Right ventricle myocardium inferior (tissue), 1 donor: Measurements from ENCODE around the gene KRTAP6-2. TPM values are rescaled to one million over a fixed set of nuclear protein-coding genes. Genes with fewer than 3 reads are reported as not detected.

Experiments used
- ATAC-seq: fragments of 200-7000 bp; cut with Tn5 transposase; one replicate; pipeline ENCODE4 v1.9.1; 2020; ENCODE audit warnings: mild to moderate bottlenecking, moderate library complexity
- DNase-seq: peaks from one replicate; pipeline ENCODE4 v3.0.0; 2021; ENCODE audit errors: missing footprints
- intact Hi-C: fragments of 100-400 bp; cut with DNase I; formaldehyde crosslinking; loops from one replicate; pipeline ENCODE4 v1.11.0; 2022
- long read RNA-seq: library from polyadenylated mRNA; unstranded; transcript quantifications from one replicate; pipeline ENCODE4 v2.0.0, GENCODE V29; 2021
- total RNA-seq: library from RNA; stranded (reverse); fragmentation: NEBNext Ultra II Directional; extraction: Animal tissue kit (Norgen Biotek cat#: 25700); gene quantifications from one replicate; pipeline ENCODE4 v1.2.1, GENCODE V29; 2021
- donor health status: DM: no; HTN: yes; CAD: no; lungs with severe emphysema.

The KRTAP6-2 gene, protein sequence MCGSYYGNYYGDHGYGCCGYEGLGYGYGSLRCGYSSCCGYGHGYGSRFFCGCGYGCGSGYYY
- not detected for total RNA-seq
- long read RNA-seq: 0 reads

DNA sequence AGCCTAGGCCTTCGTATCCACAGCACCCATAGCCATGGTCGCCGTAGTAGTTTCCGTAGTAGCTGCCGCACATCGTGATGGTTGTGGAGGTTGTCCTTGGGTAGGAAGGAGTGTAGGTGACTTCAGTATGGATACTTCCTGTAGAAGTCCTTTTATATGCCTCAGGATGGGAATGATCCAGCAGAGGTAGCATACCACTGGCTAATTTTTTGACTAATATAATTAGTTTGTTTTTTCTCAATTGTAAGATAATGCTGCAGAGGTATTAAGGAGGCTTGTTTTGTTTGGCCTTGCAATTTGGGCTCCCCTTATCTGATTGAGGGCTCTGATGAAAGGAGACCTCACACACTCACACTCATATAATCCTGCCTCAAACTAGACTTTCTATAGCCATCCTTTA is at the start of gene KRTAP6-2:
Gene KRTAP6-2 (minus strand): TSS at position 101 of the 400 bp plus-strand sequence. CDS start 28 bp downstream, at position 73.
- DNase-seq (no peak), ATAC-seq (no peak)
- intact Hi-C loops: no loop called here

DNA sequence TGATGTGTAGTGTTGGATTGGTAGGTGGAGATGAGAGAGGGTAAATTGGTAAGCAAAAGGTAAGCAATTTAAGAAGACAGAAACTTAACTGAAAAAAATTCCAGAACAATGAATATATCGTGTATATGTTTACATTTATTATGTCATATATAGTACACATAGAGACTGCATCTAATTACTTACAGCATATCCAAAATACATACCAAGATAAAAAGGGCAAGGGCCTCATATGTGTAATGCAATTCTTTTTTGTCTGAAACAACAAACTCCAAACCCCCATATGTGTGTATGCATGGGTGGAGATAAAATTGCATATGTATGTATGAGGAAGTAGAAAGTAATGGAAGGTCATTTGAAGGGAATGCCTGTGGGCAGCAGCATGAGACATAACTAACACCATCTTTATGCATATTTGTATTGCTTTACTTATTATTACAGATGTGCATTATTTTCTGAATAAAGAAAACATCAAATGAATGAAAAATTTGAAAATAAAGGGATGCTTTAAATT is 48.3 kb upstream of the KRTAP6-2 start:
- intact Hi-C loops: no loop called here
- no peak for DNase-seq
- ATAC-seq: no peak

DNA sequence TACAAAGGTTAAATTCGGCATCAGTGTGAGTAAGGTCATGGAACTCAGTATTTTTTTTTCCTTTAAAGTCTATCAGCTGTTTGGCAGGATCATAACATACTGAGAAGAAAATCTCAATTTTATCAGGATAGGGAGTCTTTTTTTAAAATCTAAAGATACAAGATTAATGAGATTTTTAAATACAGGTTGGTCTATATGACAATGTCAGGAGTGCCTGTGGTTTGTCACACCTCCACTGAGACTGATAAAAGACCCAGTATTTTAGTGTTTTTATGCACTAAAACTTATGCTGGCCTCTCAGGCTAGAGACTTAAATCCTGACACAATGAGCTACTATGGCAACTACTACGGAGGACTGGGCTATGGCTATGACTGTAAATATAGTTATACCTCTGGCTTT is 43.9 kb upstream of the KRTAP6-2 start, which contains the start of gene KRTAP20-3:
Gene KRTAP20-3 (plus strand): TSS at position 301 of the 400 bp plus-strand sequence.
- ATAC-seq (no peak), DNase-seq (no peak)
- intact Hi-C loops: no loop called here

DNA sequence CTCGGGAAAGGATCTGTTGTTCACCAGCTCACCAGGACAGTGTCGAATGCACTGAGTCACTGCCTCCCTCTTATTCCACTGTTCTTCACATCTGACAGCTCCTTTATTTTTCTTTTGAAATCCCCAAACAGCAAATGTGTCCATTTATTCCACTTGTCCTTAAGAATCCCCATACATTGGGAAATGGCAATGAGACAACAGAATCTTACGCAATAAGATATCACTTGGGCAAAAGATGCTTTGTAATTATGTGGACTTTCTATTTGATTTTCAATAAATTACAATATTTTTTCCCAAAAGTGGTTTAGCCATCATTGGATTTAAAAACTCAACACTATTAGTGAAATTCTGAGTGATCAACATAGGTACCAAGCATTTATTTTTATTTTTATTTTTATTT is 40.0 kb upstream of the KRTAP6-2 start:
- ATAC-seq (no peak), DNase-seq (no peak)
- intact Hi-C loops: no loop called here

DNA sequence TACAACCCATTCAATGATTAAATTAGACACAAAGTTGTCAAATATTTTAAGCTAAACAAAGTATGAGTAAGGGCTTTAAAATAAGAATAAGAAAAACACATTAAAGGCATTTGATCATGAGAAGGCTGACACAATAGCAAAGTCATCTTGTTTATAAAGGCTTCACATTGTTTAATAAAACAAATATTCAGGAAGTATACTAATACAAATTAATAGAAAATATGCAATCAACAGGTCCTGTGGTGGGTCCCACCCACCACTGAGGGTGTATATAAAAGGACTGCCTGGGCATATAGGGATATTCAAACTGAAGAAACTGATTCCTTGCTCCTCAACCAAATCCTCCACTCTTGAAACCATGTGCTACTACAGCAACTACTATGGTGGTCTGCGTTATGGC is 36.2 kb upstream of the KRTAP6-2 start, which contains the start of gene KRTAP20-2:
Gene KRTAP20-2 (plus strand): TSS at position 301 of the 400 bp plus-strand sequence. CDS start 58 bp downstream, at position 359.
- DNase-seq (no peak), ATAC-seq (no peak)
- intact Hi-C loops: no loop called here

DNA sequence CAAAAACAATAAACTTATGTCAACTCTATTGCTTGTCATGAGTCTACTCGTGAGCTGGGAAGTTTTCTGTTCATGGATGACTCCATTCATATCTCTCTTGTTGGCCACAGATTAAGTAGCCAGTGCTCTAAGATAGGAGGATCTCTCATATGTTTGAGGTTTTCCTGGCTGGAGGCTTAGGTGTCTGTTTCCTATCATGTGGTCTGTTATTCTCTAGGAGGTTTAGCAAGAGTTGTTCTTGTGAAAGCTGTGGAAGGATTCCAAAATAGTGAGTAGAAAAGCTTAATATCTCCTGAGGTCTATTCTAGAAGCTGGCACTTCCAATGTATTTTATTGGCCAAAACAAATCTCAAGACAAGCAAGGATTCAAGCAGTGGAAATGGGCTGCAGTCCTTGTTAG is 30.5 kb upstream of the KRTAP6-2 start:
- no peak for ATAC-seq
- intact Hi-C loops: no loop called here
- no peak for DNase-seq

DNA sequence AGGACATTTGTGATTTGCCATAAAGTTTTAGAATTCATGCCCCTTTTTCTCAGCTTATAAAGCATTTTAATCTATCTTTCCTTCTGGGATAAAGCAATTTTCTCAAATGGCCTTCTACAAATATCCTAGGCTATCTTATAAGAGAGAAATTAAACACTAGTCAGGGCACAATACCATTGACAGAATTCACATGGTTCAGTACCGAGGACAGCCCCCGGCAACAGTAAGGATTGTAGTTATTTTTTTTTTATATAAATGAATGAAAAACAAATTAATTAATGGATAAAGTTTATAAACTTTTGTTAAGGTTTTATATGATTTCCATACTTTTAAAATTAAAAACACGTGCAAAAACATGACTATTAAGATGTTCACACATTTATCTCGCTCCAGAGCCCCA is 29.4 kb upstream of the KRTAP6-2 start:
- intact Hi-C loops: no loop called here
- ATAC-seq: no peak
- DNase-seq: no peak

DNA sequence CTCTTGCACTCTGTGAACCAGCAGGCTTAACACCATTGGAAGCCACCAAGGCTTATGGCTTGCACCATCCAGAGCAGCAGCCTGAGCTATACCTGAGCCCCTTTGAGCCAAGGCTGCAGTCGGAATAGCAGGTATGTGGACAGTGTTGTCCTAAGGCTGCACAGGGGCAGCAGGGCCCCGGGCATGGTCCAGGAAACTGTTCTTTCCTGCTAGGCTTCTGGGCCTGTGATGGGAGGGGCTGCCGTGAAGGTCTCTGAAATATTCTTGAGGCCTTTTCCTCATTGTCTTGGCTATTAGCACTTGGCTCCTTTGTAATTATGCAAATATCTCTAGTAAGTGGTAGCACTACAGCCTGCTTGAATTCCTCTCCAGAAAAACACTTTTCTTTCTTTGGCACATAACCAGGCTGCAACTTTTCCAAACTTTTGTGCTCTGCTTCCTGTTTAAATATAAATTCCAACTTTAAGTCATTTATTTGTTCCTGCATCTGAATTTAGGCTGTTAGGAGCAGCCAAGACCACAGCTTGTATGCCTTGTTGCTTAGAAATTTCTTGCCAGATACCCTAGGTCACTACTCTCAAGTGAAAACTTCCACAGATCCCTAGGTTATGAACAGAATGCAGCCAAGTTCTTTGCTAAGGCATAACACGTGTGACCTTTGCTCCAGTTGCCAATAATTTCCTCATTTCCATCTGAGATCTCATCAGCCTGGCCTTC is 26.9 kb upstream of the KRTAP6-2 start:
- DNase-seq: peak; percentile 46
- ATAC-seq: no peak
- intact Hi-C loops: no loop called here

DNA sequence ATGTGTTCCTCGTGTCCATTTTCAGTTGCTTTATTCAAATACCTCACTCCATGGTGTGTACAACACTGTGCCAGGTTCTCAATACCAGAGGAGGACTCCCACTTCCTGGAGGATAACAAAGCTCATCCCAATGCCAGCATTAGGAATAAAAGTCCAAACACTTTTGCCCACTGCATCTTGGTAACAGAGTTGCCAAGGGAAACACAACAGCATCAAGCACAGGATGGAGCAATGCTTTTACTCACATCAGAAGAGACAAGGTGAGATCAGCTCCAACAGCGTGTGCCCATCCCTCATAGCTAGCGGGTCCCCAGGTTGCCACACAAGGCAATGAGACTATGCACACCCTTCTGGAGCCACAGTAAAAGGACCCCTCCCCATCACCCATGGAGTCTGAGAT is 24.7 kb upstream of the KRTAP6-2 start:
- intact Hi-C loops: no loop called here
- ATAC-seq: no peak
- DNase-seq: no peak

DNA sequence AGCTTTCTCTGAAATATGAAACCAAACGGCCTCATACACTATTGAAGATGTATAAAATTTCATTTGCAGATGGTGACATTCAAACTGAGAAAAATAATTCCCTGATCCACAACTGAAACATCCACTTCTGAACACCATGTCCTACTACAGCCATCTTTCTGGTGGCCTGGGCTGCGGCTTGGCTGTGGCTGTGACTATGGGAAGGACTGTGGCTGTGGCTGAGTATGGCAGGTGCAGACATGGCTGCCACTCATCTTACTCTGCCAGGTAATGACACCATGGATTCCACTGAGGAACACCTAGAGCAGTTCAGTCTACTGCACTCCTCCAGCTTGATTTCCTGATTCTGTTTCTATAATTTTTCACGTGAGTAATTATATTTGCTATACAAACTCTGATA is 21.8 kb upstream of the KRTAP6-2 start, which contains the start of gene KRTAP20-4:
Gene KRTAP20-4 (plus strand): TSS at position 106 of the 400 bp plus-strand sequence.
- no peak for ATAC-seq
- intact Hi-C loops: no loop called here
- no peak for DNase-seq

DNA sequence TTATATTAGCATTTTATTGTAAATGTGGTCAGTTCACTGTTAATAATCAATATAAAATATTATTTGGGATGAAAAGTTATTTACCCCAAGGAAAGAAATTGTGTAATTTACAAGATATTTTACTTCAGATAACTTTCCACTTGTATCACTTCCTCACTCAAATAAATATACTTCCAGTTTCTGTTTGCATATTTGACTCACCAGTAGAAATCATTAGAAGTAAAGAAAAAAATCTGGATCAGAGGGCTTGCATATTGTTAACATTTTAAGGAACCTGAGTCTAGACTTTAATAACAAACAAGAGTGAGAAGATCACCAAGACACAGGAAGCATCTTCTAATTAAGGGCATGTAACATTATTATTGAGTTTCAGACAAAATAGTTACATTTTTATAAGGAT is 21.4 kb upstream of the KRTAP6-2 start:
- ATAC-seq (no peak), DNase-seq (no peak)
- intact Hi-C loops: no loop called here

DNA sequence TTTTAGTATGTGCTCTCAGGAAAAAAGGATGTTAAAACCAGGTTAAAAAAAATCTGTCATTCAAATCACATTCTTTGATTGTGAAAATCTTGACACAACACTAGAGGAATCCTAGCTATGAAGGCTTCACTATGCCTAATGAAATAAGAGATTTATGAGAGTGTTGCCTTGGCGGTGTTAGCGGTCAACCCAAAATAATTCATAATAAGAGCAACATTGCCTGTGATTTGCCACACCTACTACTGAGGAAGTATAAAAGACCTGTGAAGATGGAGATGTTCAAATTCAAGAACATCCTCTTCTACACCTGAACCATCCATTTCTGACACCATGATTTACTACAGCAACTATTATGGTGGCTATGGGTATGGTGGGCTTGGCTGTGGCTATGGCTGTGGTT is 17.4 kb upstream of the KRTAP6-2 start, which contains the start of gene KRTAP20-1:
Gene KRTAP20-1 (plus strand): TSS at position 301 of the 400 bp plus-strand sequence. CDS start 30 bp downstream, at position 331.
- intact Hi-C loops: no loop called here
- DNase-seq: no peak
- ATAC-seq: no peak

DNA sequence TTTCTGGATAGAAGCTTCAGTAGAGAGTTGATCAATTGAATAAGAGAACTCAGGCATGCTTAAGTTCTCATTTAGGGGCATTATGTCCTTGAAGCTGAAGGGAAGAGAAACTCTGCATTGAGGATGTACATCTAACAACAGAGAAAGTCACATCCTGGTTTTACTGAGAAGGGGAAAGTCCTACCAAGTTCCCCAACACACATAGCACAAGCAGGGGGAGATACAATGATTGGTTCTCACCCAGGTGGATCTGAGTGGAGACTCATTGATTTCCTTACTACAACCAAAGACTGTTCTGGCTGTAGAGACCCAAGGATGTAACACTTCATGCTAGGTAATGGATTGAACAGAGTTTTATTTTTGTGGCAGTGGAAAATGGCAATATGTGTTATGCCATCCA is 16.5 kb upstream of the KRTAP6-2 start:
- DNase-seq (no peak), ATAC-seq (no peak)
- intact Hi-C loops: no loop called here

DNA sequence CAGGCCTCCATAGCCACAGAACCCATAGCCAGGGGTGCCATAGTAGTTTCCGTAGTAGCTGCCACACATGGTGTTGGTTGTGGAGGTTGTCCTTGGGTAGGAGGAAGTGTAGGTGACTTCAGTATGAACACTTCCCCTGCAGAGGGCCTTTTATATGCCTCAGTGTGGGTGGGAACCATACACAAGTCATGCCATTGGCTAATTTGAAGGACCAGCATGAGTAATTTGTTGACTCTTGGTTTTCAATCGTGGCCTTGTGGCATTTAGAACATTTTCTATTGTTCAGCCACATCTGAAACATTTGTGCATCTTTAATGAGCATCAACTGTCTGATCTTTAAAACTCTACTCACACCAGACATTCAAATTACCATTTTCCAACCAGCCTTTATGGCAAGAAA is 15.1 kb upstream of the KRTAP6-2 start, which contains the start of gene KRTAP6-1:
Gene KRTAP6-1 (minus strand): TSS at position 95 of the 400 bp plus-strand sequence. CDS start 26 bp downstream, at position 69.
- ATAC-seq: no peak
- intact Hi-C loops: no loop called here
- no peak for DNase-seq

DNA sequence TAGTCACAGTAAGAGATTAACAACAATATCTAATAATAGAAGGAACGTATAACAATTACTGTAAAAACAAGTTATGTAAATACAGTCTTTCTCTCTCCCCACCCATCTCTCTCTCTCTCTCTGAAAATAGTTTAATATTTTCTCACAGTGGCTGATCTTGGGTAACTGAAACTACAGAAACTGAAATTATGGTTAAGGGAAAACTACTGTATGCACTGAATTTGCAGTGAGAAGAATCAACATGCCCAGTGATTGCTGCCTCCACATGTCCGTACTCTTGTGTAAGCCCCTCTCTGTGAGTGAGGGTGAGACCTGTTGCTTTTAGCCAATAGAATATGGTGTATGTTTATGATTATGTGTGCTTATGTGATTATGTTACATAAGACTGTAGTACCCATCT is 13.4 kb upstream of the KRTAP6-2 start:
- intact Hi-C loops: no loop called here
- no peak for DNase-seq
- ATAC-seq: no peak

DNA sequence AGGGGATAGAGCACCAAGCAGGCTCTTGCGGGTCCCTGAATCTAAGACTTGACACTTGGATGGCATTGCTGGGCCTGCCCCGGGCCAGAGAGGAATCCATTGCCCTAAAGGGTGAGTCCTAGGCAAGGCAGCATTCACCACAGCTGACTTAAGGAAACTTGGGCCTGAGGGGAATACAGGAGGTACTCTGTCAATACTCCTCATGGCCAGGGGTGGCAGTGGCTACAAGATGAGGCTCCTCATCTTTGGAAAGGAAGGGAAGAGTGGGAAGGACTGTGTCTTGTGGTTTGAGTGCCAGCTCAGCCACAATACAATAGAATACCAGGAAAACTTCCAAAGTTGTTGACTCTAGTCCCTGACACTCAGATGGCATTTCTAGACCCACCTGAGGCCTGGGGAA is 7.3 kb upstream of the KRTAP6-2 start:
- DNase-seq (no peak), ATAC-seq (no peak)
- intact Hi-C loops: no loop called here

DNA sequence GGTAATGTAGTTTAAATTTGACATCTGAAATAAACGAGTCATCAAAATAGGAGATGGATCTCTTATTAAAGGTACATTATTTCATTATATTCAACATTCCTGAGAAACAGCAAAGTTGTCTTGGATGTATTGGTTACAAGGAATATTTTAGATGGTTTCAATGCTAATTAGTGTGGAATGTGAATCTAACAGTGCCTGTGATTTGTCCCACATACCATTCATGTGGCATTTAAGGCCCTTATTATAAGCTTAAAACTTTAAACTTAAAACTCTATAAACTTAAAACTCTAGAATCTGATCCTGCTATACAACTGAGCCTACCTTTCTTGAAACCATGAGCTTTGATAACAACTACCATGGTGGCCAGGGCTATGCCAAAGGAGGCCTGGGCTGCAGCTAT is 2.1 kb upstream of the KRTAP6-2 start, which contains the start of gene KRTAP22-1:
Gene KRTAP22-1 (plus strand): TSS at position 301 of the 400 bp plus-strand sequence.
- no peak for DNase-seq
- no peak for ATAC-seq
- intact Hi-C loops: no loop called here

DNA sequence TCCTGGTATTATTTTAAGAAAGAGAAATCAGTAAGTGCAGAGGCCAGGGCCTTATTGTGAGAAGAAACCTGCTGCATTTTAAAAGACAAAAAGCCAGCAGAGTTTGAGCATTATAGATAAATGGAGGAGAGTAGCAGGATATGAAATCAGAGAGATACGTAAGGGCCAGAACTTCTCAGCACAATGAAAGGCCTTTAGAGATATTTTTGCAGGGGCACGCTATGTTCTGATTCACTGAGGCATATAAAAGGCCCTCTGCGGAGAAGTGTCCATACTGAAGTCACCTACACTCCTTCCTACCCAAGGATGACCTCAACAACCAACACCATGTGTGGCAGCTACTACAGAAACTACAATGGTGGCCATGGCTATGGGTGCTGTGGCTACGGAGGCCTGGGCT is 6.6 kb downstream of the KRTAP6-2 start, which contains the start of gene KRTAP6-3:
Gene KRTAP6-3 (plus strand): TSS at position 301 of the 400 bp plus-strand sequence. CDS start 6 bp downstream, at position 307.
- ATAC-seq (no peak), DNase-seq (no peak)
- intact Hi-C loops: no loop called here

DNA sequence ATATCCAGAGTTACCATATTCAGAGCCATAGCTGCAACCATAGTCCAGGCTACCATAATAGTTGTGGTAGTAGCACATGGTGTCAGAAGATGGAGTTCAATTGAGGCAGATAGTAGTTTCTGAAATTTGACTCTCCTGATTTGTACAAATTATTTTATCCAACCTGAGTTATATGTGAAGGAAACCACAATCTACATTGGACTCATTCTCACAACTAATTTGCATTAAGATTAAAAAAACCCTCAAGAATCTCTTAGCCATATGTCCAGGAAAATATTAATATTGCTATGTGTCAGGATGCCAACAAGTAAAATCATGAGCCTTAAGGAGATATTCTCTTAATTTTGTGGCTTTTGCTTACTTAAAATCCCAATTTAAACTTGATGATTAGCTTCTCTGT is 8.4 kb downstream of the KRTAP6-2 start, which contains the start of gene KRTAP22-2:
Gene KRTAP22-2 (minus strand): TSS at position 101 of the 400 bp plus-strand sequence.
- intact Hi-C loops: no loop called here
- no peak for ATAC-seq

DNA sequence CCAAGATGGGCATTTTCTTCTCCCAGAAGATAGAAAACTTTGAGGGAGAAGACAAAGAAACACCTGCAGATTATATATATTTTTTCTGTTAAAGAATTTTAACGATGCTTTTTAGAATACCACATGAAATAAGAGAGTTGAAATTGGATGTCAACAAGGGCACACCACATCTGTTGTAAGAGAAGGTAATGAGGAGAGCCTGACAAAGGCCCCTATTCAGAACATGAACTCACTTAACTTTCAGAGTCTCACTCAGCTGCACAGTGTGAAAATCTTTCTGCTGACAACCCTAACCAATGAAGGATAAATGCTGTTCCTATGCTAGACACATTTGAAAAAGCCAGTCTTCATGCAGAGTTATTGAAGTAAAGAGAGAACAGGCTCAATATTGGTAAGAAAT is 15.8 kb downstream of the KRTAP6-2 start:
- no peak for ATAC-seq
- DNase-seq: no peak
- intact Hi-C loops: no loop called here

More for the DNA sequence above, 8.4 kb downstream of the KRTAP6-2 start, which contains the start of gene KRTAP22-2:
- no peak for DNase-seq
